ENCODE measurements around the gene DOK3. TPM values are rescaled to one million over a fixed set of nuclear protein-coding genes. Genes with fewer than 3 reads are reported as not detected.

DOK3 gene
- total and polyA plus RNA-seq, 12 donors: 0.74 to 11.4 (median 2.3) TPM

DNA sequence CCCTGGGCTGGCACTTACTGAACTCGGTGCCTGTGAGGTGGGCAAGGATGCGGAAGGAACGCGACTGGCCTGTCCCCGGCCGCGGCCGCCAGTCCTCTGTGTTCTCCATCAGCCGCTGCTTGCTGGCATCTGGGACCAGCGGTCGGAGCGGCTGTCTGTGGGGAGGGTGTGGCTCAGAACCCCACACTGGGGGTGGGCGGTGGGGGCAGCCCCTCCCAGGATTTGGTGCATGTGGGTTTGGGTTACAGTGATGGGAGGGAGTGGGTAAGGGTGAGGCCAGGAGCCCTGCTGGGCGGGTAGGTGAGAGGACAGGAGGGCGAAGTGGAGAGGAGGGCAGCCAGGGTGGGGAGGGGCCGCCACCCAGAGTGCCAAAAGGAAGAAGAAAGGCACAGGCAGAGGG, 18.6 kb downstream of the DOK3 start:
- WGBS, 2 donors: 94 to 95% methylated on average over 16 of the region's 16 CpGs
- H3K36me3 ChIP-seq: peaks cover 4 to 88% (median 50%) of the 10 kb centered on the region in 9 donors
- DNase-seq: no peak
- TF ChIP-seq, protein P1, sequence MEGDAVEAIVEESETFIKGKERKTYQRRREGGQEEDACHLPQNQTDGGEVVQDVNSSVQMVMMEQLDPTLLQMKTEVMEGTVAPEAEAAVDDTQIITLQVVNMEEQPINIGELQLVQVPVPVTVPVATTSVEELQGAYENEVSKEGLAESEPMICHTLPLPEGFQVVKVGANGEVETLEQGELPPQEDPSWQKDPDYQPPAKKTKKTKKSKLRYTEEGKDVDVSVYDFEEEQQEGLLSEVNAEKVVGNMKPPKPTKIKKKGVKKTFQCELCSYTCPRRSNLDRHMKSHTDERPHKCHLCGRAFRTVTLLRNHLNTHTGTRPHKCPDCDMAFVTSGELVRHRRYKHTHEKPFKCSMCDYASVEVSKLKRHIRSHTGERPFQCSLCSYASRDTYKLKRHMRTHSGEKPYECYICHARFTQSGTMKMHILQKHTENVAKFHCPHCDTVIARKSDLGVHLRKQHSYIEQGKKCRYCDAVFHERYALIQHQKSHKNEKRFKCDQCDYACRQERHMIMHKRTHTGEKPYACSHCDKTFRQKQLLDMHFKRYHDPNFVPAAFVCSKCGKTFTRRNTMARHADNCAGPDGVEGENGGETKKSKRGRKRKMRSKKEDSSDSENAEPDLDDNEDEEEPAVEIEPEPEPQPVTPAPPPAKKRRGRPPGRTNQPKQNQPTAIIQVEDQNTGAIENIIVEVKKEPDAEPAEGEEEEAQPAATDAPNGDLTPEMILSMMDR (IDR thresholded peaks at IDR 0.05): no peak
- ATAC-seq: no peak
- no peak overlapping the region for H3K4me3 ChIP-seq
- intact Hi-C loops (cut with DNase I): loop anchor here in 1 of 10 donors (10.0 kb wide), 1 partner anchor 176 kb away; the partner anchor contains the start of gene MXD3
- peak overlapping the region in 1 of 10 donors; percentile 9 for H3K27ac ChIP-seq
- no peaks in the 10 kb centered on the region for H3K27me3 ChIP-seq
- H3K9me3 ChIP-seq: no peaks in the 10 kb centered on the region
- peaks cover 13 to 47% (median 38%) of the 10 kb centered on the region in 9 donors for H3K4me1 ChIP-seq

DNA sequence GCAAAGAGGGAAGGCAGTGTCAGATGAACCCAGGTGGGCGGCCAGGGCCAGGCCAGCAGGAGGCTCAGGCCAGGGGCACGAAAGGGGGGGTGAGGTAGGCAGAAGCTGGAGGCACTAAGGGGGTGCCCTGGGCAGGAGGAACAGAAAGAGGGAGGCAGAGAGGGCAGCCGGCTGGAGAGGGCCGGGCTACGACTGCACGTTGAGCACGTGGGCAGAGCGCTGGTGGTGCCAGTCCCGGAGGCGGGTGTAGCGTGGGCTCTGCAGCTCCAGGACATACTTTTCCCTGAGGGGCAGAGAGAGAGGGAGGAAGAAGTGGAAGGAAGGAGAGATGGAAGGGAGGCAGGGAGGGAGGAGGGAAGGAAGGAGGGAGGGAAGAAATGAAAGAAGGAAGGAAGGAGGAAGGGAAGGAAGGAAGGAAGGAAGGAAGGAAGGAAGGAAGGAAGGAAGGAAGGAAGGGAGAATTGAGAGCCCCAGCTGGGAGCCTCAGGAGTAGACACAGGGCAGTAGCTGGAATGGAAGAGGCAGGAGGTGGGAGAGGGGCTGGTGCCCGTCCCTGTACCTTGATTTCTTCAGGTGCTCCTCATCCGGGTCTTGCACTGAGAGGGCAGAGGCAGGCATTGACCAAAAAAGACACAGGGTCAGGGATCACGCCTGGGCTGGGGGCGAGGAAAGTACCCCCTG, 19.2 kb downstream of the DOK3 start:
- no peaks in the 10 kb centered on the region for H3K27me3 ChIP-seq
- DNase-seq (no peak), ATAC-seq (no peak)
- peaks cover 4 to 89% (median 51%) of the 10 kb centered on the region in 9 donors for H3K36me3 ChIP-seq
- 87 to 88% methylated on average over 15 of the region's 15 CpGs for WGBS, 2 donors
- no peak overlapping the region for H3K27ac ChIP-seq
- peaks cover 8 to 41% (median 32%) of the 10 kb centered on the region in 9 donors for H3K4me1 ChIP-seq
- intact Hi-C loops (cut with DNase I): loop anchor here in 1 of 10 donors (10.0 kb wide), 1 partner anchor 176 kb away; the partner anchor contains the start of gene MXD3
- H3K4me3 ChIP-seq: no peak overlapping the region
- no peaks in the 10 kb centered on the region for H3K9me3 ChIP-seq
- TF ChIP-seq, protein P1 (IDR thresholded peaks at IDR 0.05): no peak

DNA sequence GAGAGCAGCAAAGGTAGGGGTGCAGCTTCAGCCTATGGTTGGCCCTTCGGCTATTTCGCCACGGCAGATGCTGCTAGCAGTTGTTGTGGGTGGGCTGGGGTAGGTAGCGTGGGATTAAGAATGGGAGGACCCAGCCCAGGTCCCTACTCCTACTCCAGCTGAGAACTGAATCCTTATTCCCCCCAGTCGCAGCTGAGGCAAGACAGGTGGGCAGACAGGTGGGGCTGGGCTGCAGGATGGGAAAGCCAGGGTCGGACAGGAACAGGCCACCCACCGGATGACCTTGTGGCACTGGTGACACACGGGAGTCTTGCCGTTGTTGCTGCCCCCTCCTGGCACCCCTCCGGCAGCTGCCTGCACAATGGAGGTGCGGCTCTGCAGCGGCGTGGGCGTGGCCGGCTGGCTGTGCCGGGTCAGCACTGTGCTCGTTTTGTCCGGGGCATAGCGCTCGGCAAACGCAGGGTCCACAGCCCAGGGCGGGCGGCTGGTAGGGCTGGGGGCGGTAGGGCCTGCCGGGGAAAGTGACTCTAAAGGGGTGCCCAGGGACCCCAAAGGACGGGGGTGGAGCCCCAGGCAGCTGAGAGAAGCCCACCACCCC, 20.4 kb downstream of the DOK3 start:
- Histone ChIP-seq H3K27me3 (no peaks in the 10 kb centered on the region), H3K36me3 (peaks cover 4 to 100% (median 55%) of the 10 kb centered on the region in 9 donors), H3K27ac (no peak overlapping the region), H3K4me3 (no peak overlapping the region), H3K4me1 (peaks cover 0 to 29% (median 20%) of the 10 kb centered on the region in 9 donors), H3K9me3 (no peaks in the 10 kb centered on the region)
- intact Hi-C loops (cut with DNase I): no loop called here
- DNase-seq (no peak), ATAC-seq (no peak)
- 86% methylated on average over 26 of the region's 26 CpGs for WGBS, 2 donors
- TF ChIP-seq, protein P1 (IDR thresholded peaks at IDR 0.05): peak in 3 of 9 donors; percentile 5 to 9 (median 8)

DNA sequence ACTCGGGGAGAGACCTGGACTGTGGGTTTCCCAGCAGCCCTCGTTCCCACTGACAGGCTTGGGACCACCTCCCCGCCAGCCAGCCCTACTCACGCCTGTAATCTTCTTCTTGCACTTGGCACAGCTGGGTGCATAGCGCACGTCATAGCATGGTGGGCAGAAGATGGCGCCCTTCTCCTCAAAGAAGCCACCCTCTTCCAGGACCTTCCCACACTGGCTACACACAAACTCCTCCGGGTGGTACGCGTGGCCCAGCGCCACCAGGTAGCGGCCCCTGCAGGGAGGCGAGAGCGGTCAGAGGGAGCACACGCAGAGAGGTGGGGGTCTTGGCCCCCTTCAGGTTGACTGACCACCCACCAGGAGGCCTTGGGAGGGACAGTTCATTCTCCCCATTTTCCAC, 21.7 kb downstream of the DOK3 start:
- Histone ChIP-seq H3K27ac (no peak overlapping the region), H3K27me3 (no peaks in the 10 kb centered on the region), H3K4me3 (no peak overlapping the region), H3K36me3 (peaks cover 4 to 100% (median 60%) of the 10 kb centered on the region in 9 donors), H3K9me3 (no peaks in the 10 kb centered on the region), H3K4me1 (peaks cover 0 to 17% (median 8%) of the 10 kb centered on the region in 9 donors)
- DNase-seq (no peak), ATAC-seq (peak in 1 of 8 donors; percentile 1)
- TF ChIP-seq, protein P1 (IDR thresholded peaks at IDR 0.05): no peak
- intact Hi-C loops (cut with DNase I): no loop called here
- WGBS, 2 donors: 92 to 95% methylated on average over 15 of the region's 15 CpGs

All from heart right ventricle (tissue), 16 donors.